ENCODE data around the gene FUT8.

FUT8 gene

GRCh38 chr14:65396082-65396910, 16.2 kb upstream of the FUT8 start:
- H3K9me3 ChIP-seq (ENCODE audit: control insufficient read depth, low read length): no peaks in the 10 kb centered on the region
- no peaks in the 10 kb centered on the region for H3K36me3 ChIP-seq (ENCODE audit: control insufficient read depth, insufficient read depth, low read length)
- H3K4me3 ChIP-seq (ENCODE audit: low read length): no peak overlapping the region
- no peaks in the 10 kb centered on the region for H3K27me3 ChIP-seq (ENCODE audit: control insufficient read depth, insufficient read depth, low read length)
- no peak overlapping the region for H3K9ac ChIP-seq (ENCODE audit: low read length)
- H3K4me1 ChIP-seq (ENCODE audit: control insufficient read depth, insufficient read depth, low read length): peaks cover 3% of the 10 kb centered on the region

DNA sequence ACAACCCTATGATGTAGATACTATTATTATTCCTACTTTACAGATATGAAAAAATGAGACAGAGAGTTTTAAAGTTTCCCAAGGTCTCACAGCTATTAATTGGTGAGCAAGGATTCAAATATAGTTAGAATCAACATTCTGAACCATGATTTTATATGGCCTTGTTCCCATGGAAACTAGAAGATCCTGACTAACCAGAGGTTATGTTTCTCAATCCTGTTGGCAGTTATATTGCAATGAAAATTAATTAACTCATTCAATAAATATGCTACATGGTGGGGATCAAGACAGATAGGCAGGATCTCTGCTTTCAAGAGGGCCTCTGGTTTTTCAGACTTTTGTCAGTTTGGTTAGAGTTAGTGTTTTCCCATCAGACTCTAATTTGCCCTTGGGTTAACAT, 9.3 kb upstream of the FUT8 start:
- Histone ChIP-seq H3K27me3 (ENCODE audit: control insufficient read depth, insufficient read depth, low read length) (no peaks in the 10 kb centered on the region), H3K9me3 (ENCODE audit: control insufficient read depth, low read length) (no peaks in the 10 kb centered on the region), H3K4me1 (ENCODE audit: control insufficient read depth, insufficient read depth, low read length) (peaks cover 6% of the 10 kb centered on the region), H3K36me3 (ENCODE audit: control insufficient read depth, insufficient read depth, low read length) (no peaks in the 10 kb centered on the region), H3K4me3 (ENCODE audit: low read length) (no peak overlapping the region), H3K9ac (ENCODE audit: low read length) (no peak overlapping the region)

DNA sequence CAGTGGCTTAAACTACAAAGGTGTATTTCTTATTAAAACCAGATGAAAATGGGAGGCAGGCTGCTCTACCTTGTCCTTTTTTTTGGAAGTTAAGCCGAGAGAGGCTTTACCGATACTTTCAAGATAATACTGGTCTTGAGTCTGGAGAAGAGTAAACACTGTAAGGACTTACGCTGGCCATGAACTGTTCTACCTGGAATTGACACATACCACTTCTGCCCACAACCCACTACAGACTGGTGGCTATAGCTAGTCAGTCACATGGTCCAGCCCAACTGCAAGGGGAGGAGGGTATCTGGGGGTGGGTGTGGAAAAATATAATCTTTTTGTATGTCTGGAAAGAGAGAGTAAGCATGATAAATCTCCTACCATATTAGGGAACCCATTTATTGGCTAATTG, 4.4 kb upstream of the FUT8 start:
- no peaks in the 10 kb centered on the region for H3K36me3 ChIP-seq (ENCODE audit: control insufficient read depth, insufficient read depth, low read length)
- H3K4me3 ChIP-seq (ENCODE audit: low read length): no peak overlapping the region
- peaks cover 12% of the 10 kb centered on the region for H3K4me1 ChIP-seq (ENCODE audit: control insufficient read depth, insufficient read depth, low read length)
- H3K27me3 ChIP-seq (ENCODE audit: control insufficient read depth, insufficient read depth, low read length): no peaks in the 10 kb centered on the region
- H3K9me3 ChIP-seq (ENCODE audit: control insufficient read depth, low read length): no peaks in the 10 kb centered on the region
- H3K9ac ChIP-seq (ENCODE audit: low read length): no peak overlapping the region

DNA sequence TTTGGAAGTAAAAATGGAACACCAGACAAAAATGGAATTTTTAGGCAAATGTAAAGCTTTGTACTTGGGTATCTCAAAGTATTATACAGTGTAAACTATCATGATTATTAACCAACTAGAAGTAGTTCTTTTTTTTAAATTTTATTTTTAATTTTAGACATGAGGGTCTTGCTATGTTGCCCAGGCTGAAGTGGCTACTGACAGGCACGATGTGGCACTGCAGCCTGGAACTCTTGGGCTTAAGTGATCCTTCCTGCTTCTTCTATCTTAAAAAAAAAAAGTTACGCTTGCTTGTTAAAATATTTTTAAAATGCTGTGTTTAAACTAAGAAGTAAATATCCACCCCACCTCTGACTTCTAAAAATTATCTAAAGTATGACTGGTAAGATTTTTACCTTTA, 1.9 kb upstream of the FUT8 start:
- Histone ChIP-seq H3K4me3 (ENCODE audit: low read length) (no peak overlapping the region), H3K9me3 (ENCODE audit: control insufficient read depth, low read length) (no peaks in the 10 kb centered on the region), H3K9ac (ENCODE audit: low read length) (peak overlapping the region; percentile 92), H3K4me1 (ENCODE audit: control insufficient read depth, insufficient read depth, low read length) (peaks cover 12% of the 10 kb centered on the region), H3K36me3 (ENCODE audit: control insufficient read depth, insufficient read depth, low read length) (no peaks in the 10 kb centered on the region), H3K27me3 (ENCODE audit: control insufficient read depth, insufficient read depth, low read length) (no peaks in the 10 kb centered on the region)

GRCh38 chr14:65411656-65412031, 886 bp upstream of the FUT8 start:
- Histone ChIP-seq H3K4me3 (ENCODE audit: low read length) (peak overlapping the region; percentile 98), H3K4me1 (ENCODE audit: control insufficient read depth, insufficient read depth, low read length) (peaks cover 12% of the 10 kb centered on the region), H3K9me3 (ENCODE audit: control insufficient read depth, low read length) (no peaks in the 10 kb centered on the region), H3K36me3 (ENCODE audit: control insufficient read depth, insufficient read depth, low read length) (no peaks in the 10 kb centered on the region), H3K27me3 (ENCODE audit: control insufficient read depth, insufficient read depth, low read length) (no peaks in the 10 kb centered on the region), H3K9ac (ENCODE audit: low read length) (peak overlapping the region; percentile 92)

GRCh38 chr14:65412856-65413738, 567 bp downstream of the FUT8 start:
- Histone ChIP-seq H3K9ac (ENCODE audit: low read length) (peak overlapping the region; percentile 79), H3K27me3 (ENCODE audit: control insufficient read depth, insufficient read depth, low read length) (no peaks in the 10 kb centered on the region), H3K36me3 (ENCODE audit: control insufficient read depth, insufficient read depth, low read length) (no peaks in the 10 kb centered on the region)

DNA sequence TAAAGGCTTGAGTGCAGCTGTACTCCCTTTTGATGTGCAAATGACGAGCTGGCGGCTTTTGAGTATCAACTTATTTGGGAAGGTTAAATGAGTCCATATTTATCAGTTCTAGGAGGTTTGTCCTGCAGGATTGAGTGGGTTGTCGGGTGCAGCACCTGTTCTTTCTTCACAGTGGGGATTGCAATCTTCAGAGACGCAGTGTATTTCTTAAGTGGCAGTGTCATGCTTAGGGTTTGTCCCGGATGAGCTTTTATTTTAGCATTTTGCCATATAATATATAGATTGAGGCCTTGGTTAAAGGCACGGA, 1.2 kb downstream of the FUT8 start:
- Histone ChIP-seq H3K36me3 (ENCODE audit: control insufficient read depth, insufficient read depth, low read length) (no peaks in the 10 kb centered on the region), H3K4me3 (ENCODE audit: low read length) (peak overlapping the region; percentile 81), H3K27me3 (ENCODE audit: control insufficient read depth, insufficient read depth, low read length) (no peaks in the 10 kb centered on the region), H3K9ac (ENCODE audit: low read length) (peak overlapping the region; percentile 79), H3K9me3 (ENCODE audit: control insufficient read depth, low read length) (no peaks in the 10 kb centered on the region), H3K4me1 (ENCODE audit: control insufficient read depth, insufficient read depth, low read length) (peaks cover 6% of the 10 kb centered on the region)

More at GRCh38 chr14:65412856-65413738, 567 bp downstream of the FUT8 start:
- H3K4me1 ChIP-seq (ENCODE audit: control insufficient read depth, insufficient read depth, low read length): peaks cover 8% of the 10 kb centered on the region
- H3K9me3 ChIP-seq (ENCODE audit: control insufficient read depth, low read length): no peaks in the 10 kb centered on the region
- H3K4me3 ChIP-seq (ENCODE audit: low read length): peak overlapping the region; percentile 81

- H3K4me1 ChIP-seq (ENCODE audit: control insufficient read depth, insufficient read depth, low read length): peaks cover 6% of the 10 kb centered on the region
- H3K4me3 ChIP-seq (ENCODE audit: low read length): no peak overlapping the region
- no peaks in the 10 kb centered on the region for H3K27me3 ChIP-seq (ENCODE audit: control insufficient read depth, insufficient read depth, low read length)
- H3K9ac ChIP-seq (ENCODE audit: low read length): peak overlapping the region; percentile 79
- H3K9me3 ChIP-seq (ENCODE audit: control insufficient read depth, low read length): no peaks in the 10 kb centered on the region
- H3K36me3 ChIP-seq (ENCODE audit: control insufficient read depth, insufficient read depth, low read length): no peaks in the 10 kb centered on the region
These were observed 2.5 kb downstream of the FUT8 start for GRCh38 chr14:65414961-65415589.

GRCh38 chr14:65415613-65416012, 3.1 kb downstream of the FUT8 start:
- Histone ChIP-seq H3K9me3 (ENCODE audit: control insufficient read depth, low read length) (no peaks in the 10 kb centered on the region), H3K27me3 (ENCODE audit: control insufficient read depth, insufficient read depth, low read length) (no peaks in the 10 kb centered on the region), H3K9ac (ENCODE audit: low read length) (no peak overlapping the region), H3K4me3 (ENCODE audit: low read length) (no peak overlapping the region), H3K4me1 (ENCODE audit: control insufficient read depth, insufficient read depth, low read length) (peaks cover 6% of the 10 kb centered on the region), H3K36me3 (ENCODE audit: control insufficient read depth, insufficient read depth, low read length) (no peaks in the 10 kb centered on the region)

DNA sequence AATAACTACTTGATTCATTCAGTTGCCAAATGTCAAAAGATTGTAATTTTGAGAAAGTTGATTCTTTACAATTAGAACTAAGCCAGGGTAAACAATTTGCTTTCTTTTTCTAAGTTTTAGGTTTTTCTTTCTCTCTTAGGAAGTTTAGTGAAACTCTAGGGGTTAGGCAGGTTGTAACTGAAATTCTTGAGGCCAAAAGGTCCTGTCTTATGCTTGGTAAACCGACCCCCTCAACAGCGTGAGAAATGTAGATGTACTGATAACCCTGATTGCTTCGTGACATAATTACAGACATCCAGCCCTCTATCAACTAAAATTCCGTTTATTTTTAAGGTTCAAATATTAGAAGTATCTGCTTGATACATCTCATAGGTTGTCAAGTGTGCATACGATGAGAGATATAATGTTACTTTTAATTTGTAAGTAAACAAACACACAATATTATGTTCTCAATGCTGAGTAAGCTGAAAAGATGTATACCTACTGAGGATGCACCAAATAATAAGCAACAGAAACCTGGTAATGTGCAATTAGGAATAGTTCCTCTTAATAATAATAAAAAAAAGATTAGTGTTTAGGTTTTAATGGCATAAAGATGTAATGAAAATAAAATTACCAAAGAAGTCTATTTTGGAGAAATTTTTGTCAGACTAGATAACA, 7.2 kb downstream of the FUT8 start:
- no peak overlapping the region for H3K4me3 ChIP-seq (ENCODE audit: low read length)
- H3K9me3 ChIP-seq (ENCODE audit: control insufficient read depth, low read length): no peaks in the 10 kb centered on the region
- no peaks in the 10 kb centered on the region for H3K27me3 ChIP-seq (ENCODE audit: control insufficient read depth, insufficient read depth, low read length)
- no peak overlapping the region for H3K9ac ChIP-seq (ENCODE audit: low read length)
- no peaks in the 10 kb centered on the region for H3K36me3 ChIP-seq (ENCODE audit: control insufficient read depth, insufficient read depth, low read length)
- no peaks in the 10 kb centered on the region for H3K4me1 ChIP-seq (ENCODE audit: control insufficient read depth, insufficient read depth, low read length)

DNA sequence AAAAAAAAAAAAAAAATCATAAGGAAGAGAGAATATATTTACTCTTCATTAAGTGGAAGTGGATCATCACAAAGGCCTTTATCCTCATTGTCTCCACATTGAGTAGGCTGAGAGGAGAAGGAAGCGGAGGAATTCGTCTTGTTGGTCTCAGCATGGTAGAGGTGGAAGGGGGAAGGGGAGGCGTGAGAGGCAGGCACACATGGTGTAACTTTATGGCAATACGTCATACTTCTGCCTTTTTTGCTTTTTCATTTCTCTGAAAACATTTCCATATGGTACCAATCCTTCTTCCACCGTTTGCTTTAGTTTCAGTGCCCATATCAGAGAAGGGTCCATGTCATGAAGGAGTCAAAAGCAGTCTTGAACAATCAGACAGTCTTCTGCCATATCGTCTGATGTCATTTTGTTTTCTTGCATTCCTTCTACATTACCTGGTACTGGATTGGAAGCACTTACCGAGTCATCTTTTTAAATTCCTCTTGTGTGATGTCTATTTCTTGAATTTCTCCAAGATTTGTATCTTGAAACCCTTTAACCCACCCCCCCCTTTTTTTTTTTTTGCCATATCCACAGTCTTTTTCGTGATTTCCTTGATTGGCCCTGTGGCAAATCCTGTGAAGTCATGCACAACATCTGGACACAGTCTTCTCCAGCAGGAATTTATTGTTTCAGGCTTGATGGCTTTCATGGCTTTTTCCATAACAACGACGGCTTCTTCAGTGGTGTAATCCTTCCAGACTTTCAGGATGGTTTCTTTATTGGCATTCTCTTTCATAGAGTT, 8.9 kb downstream of the FUT8 start:
- Histone ChIP-seq H3K4me1 (ENCODE audit: control insufficient read depth, insufficient read depth, low read length) (no peaks in the 10 kb centered on the region), H3K9ac (ENCODE audit: low read length) (no peak overlapping the region), H3K9me3 (ENCODE audit: control insufficient read depth, low read length) (no peaks in the 10 kb centered on the region), H3K27me3 (ENCODE audit: control insufficient read depth, insufficient read depth, low read length) (no peaks in the 10 kb centered on the region), H3K4me3 (ENCODE audit: low read length) (no peak overlapping the region), H3K36me3 (ENCODE audit: control insufficient read depth, insufficient read depth, low read length) (no peaks in the 10 kb centered on the region)
